Daoy (cell line): ENCODE data around the gene TCEAL7. TPM values are rescaled to one million over a fixed set of nuclear protein-coding genes. Genes with fewer than 3 reads are reported as not detected.

Experiments used
- DNase-seq: peaks from one replicate; pipeline ENCODE4 v3.0.0-alpha.2; 2015; ENCODE audit warnings: low read depth
- total RNA-seq: library from RNA; depleted of rRNA; stranded (reverse); fragments of >200 nt; shearing (Covaris generic); gene quantifications from 2 replicates; pipeline ENCODE4 v1.2.3, GENCODE V29; 2014; rRNA removed

TCEAL7 gene
- total RNA-seq, 1 experiment from 2014 or later: 0.91 TPM

GRCh38 chrX:103367502-103367901, 37.5 kb downstream of the TCEAL7 start:
- no peak for DNase-seq

- DNase-seq: no peak
Measured at GRCh38 chrX:103369479-103369878, 39.4 kb downstream of the TCEAL7 start.

GRCh38 chrX:103372886-103373285, 42.8 kb downstream of the TCEAL7 start:
- no peak for DNase-seq

GRCh38 chrX:103373581-103373980, 43.5 kb downstream of the TCEAL7 start:
- no peak for DNase-seq

GRCh38 chrX:103376118-103376978, 46.3 kb downstream of the TCEAL7 start, which contains the start of gene BEX3:
BEX3 (plus strand) TSS chrX:103376538; CDS start chrX:103377522, 984 bp downstream.
- DNase-seq: peak; percentile 52

GRCh38 chrX:103376979-103377324, 46.9 kb downstream of the TCEAL7 start:
- no peak for DNase-seq

GRCh38 chrX:103378990-103379389, 49.0 kb downstream of the TCEAL7 start:
- no peak for DNase-seq

Other genes starting within 250 kb of the TCEAL7 start
- gene NXF3, start 237.1 kb upstream of the TCEAL7 start, total RNA-seq: 0.11 and 0.42 TPM in 2 replicates
- 2.9 and 4.8 TPM in 2 replicates for gene BEX4, start 115.1 kb upstream of the TCEAL7 start, total RNA-seq
- 84.9 and 91.5 TPM in 2 replicates for gene TCEAL8, start 75.1 kb upstream of the TCEAL7 start, total RNA-seq
- gene TCEAL5, start 53.5 kb upstream of the TCEAL7 start, total RNA-seq: not detected in 2 replicates
- 9.7 and 14.0 TPM in 2 replicates for gene BEX2, start 19.2 kb upstream of the TCEAL7 start, total RNA-seq
- 93.6 and 119 TPM in 2 replicates for gene TCEAL9, start 26.3 kb downstream of the TCEAL7 start, total RNA-seq
- 115 and 171 TPM in 2 replicates for gene BEX3, start 46.3 kb downstream of the TCEAL7 start, total RNA-seq
- gene RAB40A, start 189.2 kb downstream of the TCEAL7 start, total RNA-seq: 0.11 TPM in 1 of 2 replicates, not detected in the other